Subcutaneous abdominal adipose tissue (tissue), 5 donors: Measurements from ENCODE around the gene ZBED4.

Experiments
- H3K27ac ChIP-seq: one replicate; pipeline ENCODE4 v1.7.0; 2013; ENCODE audit warnings: low read depth, mild to moderate bottlenecking, inconsistent platforms, low read length, moderate library complexity
- H3K27me3 ChIP-seq, 5 donors: one replicate each; pipeline ENCODE4 v1.7.0; 2013; ENCODE audit warnings: low read length in 5 of 5, inconsistent platforms in 1 of 5; ENCODE audit not compliant: control insufficient read depth in 5 of 5, insufficient read depth in 4 of 5
- H3K36me3 ChIP-seq, 5 donors: one replicate each; pipeline ENCODE4 v1.7.0; 2013; ENCODE audit warnings: low read length in 5 of 5; ENCODE audit not compliant: control insufficient read depth in 5 of 5, insufficient read depth in 5 of 5
- H3K4me1 ChIP-seq, 5 donors: one replicate each; pipeline ENCODE4 v1.7.0; 2013; ENCODE audit warnings: low read length in 5 of 5, mild to moderate bottlenecking in 3 of 5, moderate library complexity in 1 of 5; ENCODE audit not compliant: control insufficient read depth in 5 of 5, insufficient read depth in 5 of 5
- H3K4me3 ChIP-seq, 5 donors: one replicate each; pipeline ENCODE4 v1.7.0; 2013; ENCODE audit warnings: low read length in 5 of 5, low read depth in 1 of 5
- H3K9ac ChIP-seq, 5 donors: one replicate each; pipeline ENCODE4 v1.7.0; 2013; ENCODE audit warnings: low read length in 5 of 5, mild to moderate bottlenecking in 4 of 5, moderate library complexity in 3 of 5
- H3K9me3 ChIP-seq, 5 donors: one replicate each; pipeline ENCODE4 v1.7.0; 2013; ENCODE audit warnings: low read length in 5 of 5; ENCODE audit not compliant: control insufficient read depth in 5 of 5
- donor health status: healthy.
- donor health status: healthy.
- donor health status: healthy.
- donor health status: healthy.
- donor health status: healthy.

Gene ZBED4

DNA sequence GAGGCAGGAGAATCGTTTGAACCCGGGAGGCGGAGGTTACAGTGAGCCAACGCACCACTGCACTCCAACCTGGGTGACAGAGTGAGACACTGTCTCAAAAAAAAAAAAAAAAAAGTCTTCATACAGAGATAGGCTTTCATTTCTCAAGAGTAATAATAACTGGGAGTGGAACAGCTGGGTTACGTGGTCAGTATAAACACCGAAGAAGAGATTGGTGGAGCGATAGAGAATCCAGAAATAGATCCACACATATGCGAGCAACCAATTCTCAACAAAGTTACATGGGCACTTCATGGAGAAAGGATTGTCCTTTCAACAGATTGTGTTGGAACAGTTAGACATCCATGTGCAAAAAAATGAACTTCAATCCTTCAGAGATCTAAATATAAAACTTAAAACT, 24.6 kb downstream of the ZBED4 start:
- no peak overlapping the region for H3K9ac ChIP-seq
- no peak overlapping the region for H3K27ac ChIP-seq
- no peak overlapping the region for H3K4me3 ChIP-seq
- H3K36me3 ChIP-seq: peaks cover 0 to 4% (median 0%) of the 10 kb centered on the region in 5 donors
- H3K4me1 ChIP-seq: peaks cover 0 to 8% (median 0%) of the 10 kb centered on the region in 5 donors
- no peaks in the 10 kb centered on the region for H3K27me3 ChIP-seq
- peaks cover 0 to 2% (median 0%) of the 10 kb centered on the region in 5 donors for H3K9me3 ChIP-seq

DNA sequence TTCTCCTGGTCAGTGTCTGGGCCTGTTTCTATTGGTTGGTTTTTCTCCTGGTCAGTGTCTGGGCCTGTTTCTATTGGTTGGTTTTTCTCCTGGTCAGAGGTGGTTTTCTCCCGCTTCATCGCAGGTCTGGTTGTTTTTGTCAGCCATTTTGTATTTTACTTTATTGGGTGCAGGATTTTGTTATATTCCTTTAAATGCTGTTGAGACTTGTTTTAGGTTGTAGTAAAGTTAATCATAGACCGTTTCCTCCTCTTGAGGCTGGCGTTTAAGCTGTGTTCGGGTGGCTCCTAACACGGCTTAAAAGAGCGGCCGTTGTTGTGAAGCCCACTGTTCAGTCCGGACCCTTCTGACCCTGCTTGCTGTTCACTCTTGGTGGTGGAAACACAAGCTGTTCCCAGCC, 26.2 kb downstream of the ZBED4 start:
- H3K9me3 ChIP-seq: no peaks in the 10 kb centered on the region
- no peak overlapping the region for H3K9ac ChIP-seq
- no peak overlapping the region for H3K4me3 ChIP-seq
- H3K27me3 ChIP-seq: no peaks in the 10 kb centered on the region
- no peak overlapping the region for H3K27ac ChIP-seq
- H3K36me3 ChIP-seq: peaks cover 4 to 16% (median 8%) of the 10 kb centered on the region in 5 donors
- H3K4me1 ChIP-seq: peaks cover 0 to 8% (median 0%) of the 10 kb centered on the region in 5 donors

DNA sequence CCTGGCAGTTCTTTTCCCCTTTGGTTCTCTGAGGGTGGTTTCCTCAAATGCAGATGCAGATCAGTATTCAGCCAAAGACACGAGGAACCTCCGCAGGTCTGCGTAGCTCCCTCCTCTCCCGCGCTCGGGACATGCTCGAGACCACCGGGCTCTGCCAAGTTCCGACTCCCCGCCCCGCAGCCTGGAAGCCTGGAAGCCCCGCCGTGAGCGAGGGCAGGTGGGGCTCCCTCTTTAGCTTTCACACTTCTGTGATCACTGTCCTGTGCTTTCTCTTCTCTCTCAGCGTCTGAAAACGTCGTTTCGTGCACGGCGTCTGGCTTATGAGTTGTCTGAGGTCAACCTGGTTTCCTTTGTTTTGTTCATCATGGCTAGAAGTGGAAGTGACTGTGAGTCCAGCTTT, 26.6 kb downstream of the ZBED4 start:
- Histone ChIP-seq H3K27me3 (no peaks in the 10 kb centered on the region), H3K4me3 (no peak overlapping the region), H3K9ac (no peak overlapping the region), H3K36me3 (peaks cover 4 to 19% (median 10%) of the 10 kb centered on the region in 5 donors), H3K9me3 (no peaks in the 10 kb centered on the region), H3K4me1 (peaks cover 0 to 8% (median 0%) of the 10 kb centered on the region in 5 donors), H3K27ac (no peak overlapping the region)

DNA sequence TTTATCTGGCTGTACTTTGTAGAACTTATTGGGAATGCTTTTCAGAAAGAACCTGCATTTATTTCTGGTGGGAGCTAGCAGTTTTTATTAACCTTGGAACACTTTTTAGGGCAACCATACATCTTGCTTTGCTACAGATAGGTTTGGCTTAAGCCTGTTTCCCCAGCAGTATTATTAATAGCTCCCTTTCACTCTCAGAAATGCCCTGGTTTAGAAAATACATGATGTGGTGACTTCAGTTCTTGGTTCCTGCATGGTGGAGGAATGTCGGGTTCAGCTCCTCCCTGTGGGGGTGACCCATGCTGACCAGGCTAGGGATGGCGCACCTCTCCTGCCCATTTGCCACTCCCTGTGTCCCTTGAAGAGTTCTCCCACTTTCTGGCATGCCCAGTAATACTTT, 28.2 kb downstream of the ZBED4 start:
- no peaks in the 10 kb centered on the region for H3K27me3 ChIP-seq
- H3K4me1 ChIP-seq: peaks cover 0 to 8% (median 0%) of the 10 kb centered on the region in 5 donors
- H3K9me3 ChIP-seq: no peaks in the 10 kb centered on the region
- H3K4me3 ChIP-seq: no peak overlapping the region
- no peak overlapping the region for H3K27ac ChIP-seq
- peaks cover 0 to 35% (median 25%) of the 10 kb centered on the region in 5 donors for H3K36me3 ChIP-seq
- H3K9ac ChIP-seq: no peak overlapping the region

DNA sequence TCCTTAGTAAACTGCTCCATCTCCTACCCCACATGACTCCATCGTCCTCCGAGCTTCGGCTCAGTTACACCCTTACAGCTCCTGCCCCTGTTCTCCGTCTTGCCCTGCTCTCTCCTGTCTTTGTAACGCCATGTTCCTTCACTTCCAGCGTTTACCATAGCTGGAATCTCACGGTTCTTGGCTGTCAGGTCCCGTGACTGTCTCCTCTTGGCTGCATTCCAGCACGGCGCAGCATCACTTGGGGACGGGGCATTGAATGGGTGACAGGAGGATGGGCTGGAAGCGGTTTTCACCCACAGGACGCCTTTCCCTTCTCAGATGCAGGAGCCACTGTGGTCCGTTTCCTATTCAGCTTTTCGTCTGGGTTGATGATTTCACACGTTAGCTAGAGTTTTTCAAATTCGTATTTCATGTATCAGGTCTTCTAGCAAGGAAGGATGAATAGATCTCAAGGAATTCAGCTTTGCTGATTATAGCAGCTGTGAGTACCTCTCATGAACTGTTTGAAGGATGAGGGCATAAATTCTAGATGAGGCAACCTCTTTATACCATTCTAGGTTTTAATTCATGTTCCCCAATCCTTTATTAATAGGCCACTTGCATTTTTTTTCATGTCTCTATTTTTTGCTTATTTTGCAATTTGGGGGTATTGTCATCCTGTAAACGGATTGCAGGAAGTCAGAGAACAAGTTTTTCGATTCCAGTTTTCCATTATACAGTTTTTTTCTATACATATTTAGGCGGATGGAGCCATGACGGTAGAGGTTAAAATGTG, 29.1 kb downstream of the ZBED4 start:
- no peaks in the 10 kb centered on the region for H3K9me3 ChIP-seq
- no peaks in the 10 kb centered on the region for H3K27me3 ChIP-seq
- H3K4me3 ChIP-seq: no peak overlapping the region
- no peak overlapping the region for H3K9ac ChIP-seq
- H3K27ac ChIP-seq: no peak overlapping the region
- peaks cover 0 to 8% (median 0%) of the 10 kb centered on the region in 5 donors for H3K4me1 ChIP-seq
- peaks cover 0 to 43% (median 30%) of the 10 kb centered on the region in 5 donors for H3K36me3 ChIP-seq

DNA sequence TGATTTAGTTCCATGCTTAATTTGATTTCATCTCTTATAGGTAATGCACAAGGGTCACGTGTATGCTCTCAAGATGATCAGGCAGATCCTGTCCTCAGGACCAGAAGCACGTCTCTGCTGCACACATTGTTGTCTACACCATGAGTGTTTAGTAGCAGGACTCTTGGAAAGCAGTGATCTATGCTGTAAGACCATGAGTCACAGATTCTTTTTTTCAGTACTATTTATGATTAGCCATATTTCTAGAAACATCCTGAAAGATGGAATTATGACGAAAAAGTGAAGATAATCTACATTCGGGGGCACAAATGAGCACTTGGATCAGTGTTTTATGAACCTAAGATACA, 29.6 kb downstream of the ZBED4 start:
- no peak overlapping the region for H3K4me3 ChIP-seq

DNA sequence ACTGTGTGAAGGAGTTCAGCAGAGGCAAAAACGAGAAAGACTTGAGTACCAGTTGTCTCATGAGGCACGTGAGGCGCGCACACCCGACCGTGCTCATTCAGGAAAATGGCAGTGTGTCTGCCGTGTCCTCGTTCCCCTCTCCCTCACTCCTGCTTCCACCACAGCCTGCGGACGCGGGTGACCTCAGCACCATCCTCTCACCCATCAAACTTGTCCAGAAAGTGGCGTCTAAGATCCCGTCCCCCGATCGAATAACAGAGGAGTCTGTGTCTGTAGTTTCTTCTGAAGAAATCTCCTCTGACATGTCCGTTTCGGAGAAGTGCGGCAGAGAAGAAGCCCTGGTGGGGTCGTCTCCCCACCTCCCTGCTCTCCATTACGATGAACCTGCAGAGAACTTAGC, 30.4 kb downstream of the ZBED4 start:
- Histone ChIP-seq H3K4me1 (peaks cover 0 to 8% (median 0%) of the 10 kb centered on the region in 5 donors), H3K4me3 (no peak overlapping the region), H3K9me3 (no peaks in the 10 kb centered on the region), H3K27me3 (no peaks in the 10 kb centered on the region), H3K9ac (no peak overlapping the region), H3K27ac (no peak overlapping the region), H3K36me3 (peaks cover 0 to 45% (median 32%) of the 10 kb centered on the region in 5 donors)

More for the DNA sequence above, 29.6 kb downstream of the ZBED4 start:
- H3K36me3 ChIP-seq: peaks cover 0 to 45% (median 32%) of the 10 kb centered on the region in 5 donors
- no peaks in the 10 kb centered on the region for H3K27me3 ChIP-seq
- no peak overlapping the region for H3K9ac ChIP-seq
- H3K27ac ChIP-seq: no peak overlapping the region
- H3K9me3 ChIP-seq: no peaks in the 10 kb centered on the region
- H3K4me1 ChIP-seq: peaks cover 0 to 8% (median 0%) of the 10 kb centered on the region in 5 donors

DNA sequence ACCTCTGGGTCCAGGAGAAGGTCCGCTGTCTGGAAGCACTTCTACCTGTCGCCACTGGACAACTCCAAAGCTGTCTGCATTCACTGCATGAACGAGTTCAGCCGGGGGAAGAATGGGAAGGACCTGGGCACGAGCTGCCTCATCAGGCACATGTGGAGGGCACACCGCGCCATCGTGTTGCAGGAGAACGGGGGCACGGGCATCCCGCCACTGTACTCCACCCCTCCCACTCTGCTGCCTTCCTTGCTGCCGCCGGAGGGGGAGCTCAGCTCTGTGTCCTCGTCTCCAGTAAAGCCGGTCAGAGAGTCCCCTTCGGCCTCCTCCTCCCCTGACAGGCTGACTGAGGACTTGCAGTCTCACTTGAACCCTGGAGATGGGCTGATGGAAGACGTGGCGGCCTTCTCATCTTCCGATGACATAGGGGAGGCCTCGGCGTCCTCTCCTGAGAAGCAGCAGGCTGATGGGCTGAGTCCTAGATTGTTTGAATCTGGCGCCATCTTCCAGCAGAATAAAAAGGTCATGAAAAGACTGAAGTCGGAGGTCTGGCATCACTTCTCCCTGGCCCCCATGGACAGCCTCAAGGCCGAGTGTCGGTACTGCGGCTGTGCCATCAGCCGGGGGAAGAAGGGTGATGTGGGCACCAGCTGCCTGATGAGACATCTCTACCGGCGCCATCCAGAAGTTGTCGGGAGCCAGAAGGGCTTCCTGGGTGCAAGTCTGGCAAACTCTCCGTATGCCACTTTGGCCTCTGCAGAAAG, 31.0 kb downstream of the ZBED4 start:
- H3K36me3 ChIP-seq: peaks cover 0 to 45% (median 36%) of the 10 kb centered on the region in 5 donors

DNA sequence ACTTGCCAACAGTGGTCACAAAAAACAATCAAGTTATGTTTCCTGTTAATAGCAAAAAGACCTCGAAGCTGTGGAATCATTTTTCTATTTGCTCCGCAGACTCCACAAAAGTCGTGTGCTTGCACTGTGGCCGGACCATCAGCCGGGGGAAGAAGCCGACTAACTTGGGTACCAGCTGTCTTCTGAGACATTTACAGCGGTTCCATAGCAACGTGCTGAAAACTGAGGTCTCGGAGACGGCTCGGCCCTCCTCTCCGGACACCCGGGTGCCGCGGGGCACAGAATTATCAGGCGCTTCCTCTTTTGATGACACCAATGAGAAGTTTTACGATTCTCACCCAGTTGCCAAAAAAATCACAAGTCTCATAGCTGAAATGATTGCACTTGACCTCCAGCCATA, 31.6 kb downstream of the ZBED4 start:
- no peak overlapping the region for H3K4me3 ChIP-seq
- H3K36me3 ChIP-seq: peaks cover 0 to 45% (median 36%) of the 10 kb centered on the region in 5 donors
- peaks cover 0 to 2% (median 0%) of the 10 kb centered on the region in 5 donors for H3K9me3 ChIP-seq
- peaks cover 0 to 5% (median 0%) of the 10 kb centered on the region in 5 donors for H3K4me1 ChIP-seq
- no peaks in the 10 kb centered on the region for H3K27me3 ChIP-seq
- H3K9ac ChIP-seq: no peak overlapping the region
- no peak overlapping the region for H3K27ac ChIP-seq

More for the DNA sequence above, 31.0 kb downstream of the ZBED4 start:
- peaks cover 0 to 8% (median 0%) of the 10 kb centered on the region in 5 donors for H3K4me1 ChIP-seq
- H3K9me3 ChIP-seq: peaks cover 0 to 2% (median 0%) of the 10 kb centered on the region in 5 donors
- H3K27ac ChIP-seq: no peak overlapping the region
- H3K9ac ChIP-seq: no peak overlapping the region
- H3K27me3 ChIP-seq: no peaks in the 10 kb centered on the region
- no peak overlapping the region for H3K4me3 ChIP-seq

DNA sequence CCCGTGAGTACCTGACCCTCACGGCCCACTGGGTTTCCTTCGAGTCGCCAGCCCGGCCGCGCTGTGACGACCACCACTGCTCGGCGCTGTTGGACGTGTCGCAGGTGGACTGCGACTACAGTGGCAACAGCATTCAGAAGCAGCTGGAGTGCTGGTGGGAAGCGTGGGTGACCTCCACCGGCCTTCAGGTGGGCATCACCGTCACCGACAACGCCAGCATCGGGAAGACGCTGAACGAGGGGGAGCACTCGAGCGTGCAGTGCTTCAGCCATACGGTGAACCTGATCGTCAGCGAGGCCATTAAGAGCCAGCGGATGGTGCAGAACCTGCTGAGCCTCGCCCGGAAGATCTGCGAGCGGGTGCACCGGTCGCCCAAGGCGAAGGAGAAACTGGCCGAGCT, 32.2 kb downstream of the ZBED4 start:
- Histone ChIP-seq H3K27me3 (no peaks in the 10 kb centered on the region), H3K4me3 (no peak overlapping the region), H3K9ac (no peak overlapping the region), H3K27ac (no peak overlapping the region), H3K36me3 (peaks cover 0 to 45% (median 36%) of the 10 kb centered on the region in 5 donors), H3K4me1 (no peaks in the 10 kb centered on the region), H3K9me3 (peaks cover 0 to 2% (median 0%) of the 10 kb centered on the region in 5 donors)
